Esophagus (tissue), 2 donors: Measurements from ENCODE around the gene DOP1A. TPM values are rescaled to one million over a fixed set of nuclear protein-coding genes. Genes with fewer than 3 reads are reported as not detected.

Experiments used
- H3K27ac ChIP-seq, 2 donors: one replicate each; pipeline ENCODE4 v1.5.1; 2013; ENCODE audit warnings: low read depth in 2 of 2, mild to moderate bottlenecking in 2 of 2, inconsistent platforms in 1 of 2, low read length in 1 of 2, moderate library complexity in 1 of 2
- H3K27me3 ChIP-seq, 2 donors: one replicate each; pipeline ENCODE4 v1.6.1; 2013; ENCODE audit warnings: low read length in 2 of 2, control low read depth in 1 of 2, mild to moderate bottlenecking in 1 of 2; ENCODE audit not compliant: insufficient read depth in 2 of 2, control insufficient read depth in 1 of 2
- H3K36me3 ChIP-seq, 2 donors: one replicate each; pipeline ENCODE4 v1.6.1; 2013; ENCODE audit warnings: low read length in 1 of 2; ENCODE audit not compliant: control insufficient read depth in 2 of 2, insufficient read depth in 2 of 2
- H3K4me1 ChIP-seq, 2 donors: one replicate each; pipeline ENCODE4 v1.6.1; 2013; ENCODE audit warnings: low read length in 1 of 2; ENCODE audit not compliant: control insufficient read depth in 2 of 2, insufficient read depth in 2 of 2
- H3K4me3 ChIP-seq, 2 donors: one replicate each; pipeline ENCODE4 v1.5.1; 2013; ENCODE audit warnings: low read length in 2 of 2, mild to moderate bottlenecking in 2 of 2, low read depth in 1 of 2, moderate library complexity in 1 of 2
- H3K9me3 ChIP-seq, 2 donors: one replicate each; pipeline ENCODE4 v1.6.1; 2013; ENCODE audit warnings: mild to moderate bottlenecking in 2 of 2, low read depth in 1 of 2, low read length in 1 of 2, moderate library complexity in 1 of 2; ENCODE audit not compliant: control insufficient read depth in 2 of 2, insufficient read depth in 1 of 2
- WGBS, 2 donors: extraction: QIAGEN DNeasy Blood & Tissue Kit; methylation state at CpG; one replicate each; pipeline ENCODE4 v1.1.7; 2013; 5-methylcytosine and 5-hydroxymethylcytosine counted together
- polyA plus RNA-seq, 2 donors: library from polyadenylated mRNA; stranded (reverse); fragments of 200-250 nt; gene quantifications; one replicate each; pipeline ENCODE4 v1.2.3, GENCODE V29; 2013
- donor health status: healthy with polysubstance abuse.
- donor health status: Bipolar disorder and iron deficiency.

DOP1A gene
- polyA plus RNA-seq, 2 donors, result 5.8 to 6.0 TPM

GRCh38 chr6:83072726-83073125 is 5.3 kb downstream of the DOP1A start:
- Histone ChIP-seq H3K36me3 (no peaks in the 10 kb centered on the region), H3K4me1 (no peaks in the 10 kb centered on the region), H3K27ac (no peak overlapping the region), H3K4me3 (no peak overlapping the region), H3K9me3 (no peaks in the 10 kb centered on the region), H3K27me3 (no peaks in the 10 kb centered on the region)
- 92 to 93% methylated on average over 2 of the region's 2 CpGs for WGBS, 2 donors

GRCh38 chr6:83073615-83074014 is 6.1 kb downstream of the DOP1A start:
- H3K4me1 ChIP-seq, result no peaks in the 10 kb centered on the region
- WGBS, 2 donors, result 88 to 89% methylated on average over 1 of the region's 1 CpG
- H3K27ac ChIP-seq, result no peak overlapping the region
- no peaks in the 10 kb centered on the region for H3K27me3 ChIP-seq
- no peak overlapping the region for H3K4me3 ChIP-seq
- H3K36me3 ChIP-seq, result no peaks in the 10 kb centered on the region
- H3K9me3 ChIP-seq, result no peaks in the 10 kb centered on the region

- Histone ChIP-seq H3K27ac (no peak overlapping the region), H3K4me1 (no peaks in the 10 kb centered on the region), H3K36me3 (no peaks in the 10 kb centered on the region), H3K9me3 (no peaks in the 10 kb centered on the region), H3K27me3 (no peaks in the 10 kb centered on the region), H3K4me3 (no peak overlapping the region)
- WGBS, 2 donors, result 41 to 51% methylated on average over 1 of the region's 1 CpG
Measured at GRCh38 chr6:83083476-83083875, 16.0 kb downstream of the DOP1A start.

- no peaks in the 10 kb centered on the region for H3K27me3 ChIP-seq
- H3K36me3 ChIP-seq, result no peaks in the 10 kb centered on the region
- no peaks in the 10 kb centered on the region for H3K9me3 ChIP-seq
- H3K4me3 ChIP-seq, result no peak overlapping the region
- WGBS, 2 donors, result 83 to 85% methylated on average over 2 of the region's 2 CpGs
- H3K27ac ChIP-seq, result no peak overlapping the region
- H3K4me1 ChIP-seq, result no peaks in the 10 kb centered on the region
Measured at GRCh38 chr6:83086751-83087150, 19.3 kb downstream of the DOP1A start.

GRCh38 chr6:83092756-83093399 is 25.4 kb downstream of the DOP1A start:
- Histone ChIP-seq H3K9me3 (no peaks in the 10 kb centered on the region), H3K36me3 (no peaks in the 10 kb centered on the region), H3K4me1 (no peaks in the 10 kb centered on the region), H3K27ac (no peak overlapping the region), H3K4me3 (no peak overlapping the region), H3K27me3 (no peaks in the 10 kb centered on the region)
- WGBS, 2 donors, result 66 to 71% methylated on average over 3 of the region's 3 CpGs

- 69 to 78% methylated on average over 2 of the region's 2 CpGs for WGBS, 2 donors
- H3K27ac ChIP-seq, result no peak overlapping the region
- no peak overlapping the region for H3K4me3 ChIP-seq
- H3K36me3 ChIP-seq, result no peaks in the 10 kb centered on the region
- H3K9me3 ChIP-seq, result no peaks in the 10 kb centered on the region
- no peaks in the 10 kb centered on the region for H3K27me3 ChIP-seq
- no peaks in the 10 kb centered on the region for H3K4me1 ChIP-seq
Measured at GRCh38 chr6:83096791-83097190, 29.3 kb downstream of the DOP1A start.

GRCh38 chr6:83097204-83097603 is 29.7 kb downstream of the DOP1A start:
- Histone ChIP-seq H3K27ac (no peak overlapping the region), H3K4me1 (no peaks in the 10 kb centered on the region), H3K36me3 (no peaks in the 10 kb centered on the region), H3K9me3 (no peaks in the 10 kb centered on the region), H3K4me3 (no peak overlapping the region), H3K27me3 (no peaks in the 10 kb centered on the region)
- WGBS, 2 donors, result 64 to 69% methylated on average over 2 of the region's 2 CpGs

GRCh38 chr6:83097675-83098074 is 30.2 kb downstream of the DOP1A start:
- Histone ChIP-seq H3K4me3 (no peak overlapping the region), H3K36me3 (no peaks in the 10 kb centered on the region), H3K27ac (no peak overlapping the region), H3K4me1 (no peaks in the 10 kb centered on the region), H3K27me3 (no peaks in the 10 kb centered on the region), H3K9me3 (no peaks in the 10 kb centered on the region)
- WGBS, 2 donors, result 56 to 66% methylated on average over 1 of the region's 1 CpG

- no peak overlapping the region for H3K4me3 ChIP-seq
- no peaks in the 10 kb centered on the region for H3K36me3 ChIP-seq
- no peaks in the 10 kb centered on the region for H3K4me1 ChIP-seq
- 95 to 96% methylated on average over 3 of the region's 3 CpGs for WGBS, 2 donors
- H3K27ac ChIP-seq, result no peak overlapping the region
- H3K27me3 ChIP-seq, result no peaks in the 10 kb centered on the region
- no peaks in the 10 kb centered on the region for H3K9me3 ChIP-seq
Measured at GRCh38 chr6:83098589-83098988, 31.1 kb downstream of the DOP1A start.

GRCh38 chr6:83108378-83108777 is 40.9 kb downstream of the DOP1A start:
- Histone ChIP-seq H3K36me3 (no peaks in the 10 kb centered on the region), H3K4me3 (no peak overlapping the region), H3K27me3 (no peaks in the 10 kb centered on the region), H3K4me1 (no peaks in the 10 kb centered on the region), H3K27ac (no peak overlapping the region), H3K9me3 (no peaks in the 10 kb centered on the region)
- 97 to 99% methylated on average over 1 of the region's 1 CpG for WGBS, 2 donors
